Ectodermal cell (in vitro differentiated cells): ENCODE measurements around the gene MPG.

Source experiments
- H3K27ac ChIP-seq: 2 replicates; pipeline ENCODE4 v1.7.0; 2013; ENCODE audit warnings: mild to moderate bottlenecking, low read depth, low read length; ENCODE audit not compliant: insufficient read depth, poor library complexity, severe bottlenecking
- H3K27me3 ChIP-seq: 2 replicates; pipeline ENCODE4 v1.7.0; 2013; ENCODE audit warnings: mild to moderate bottlenecking, low read length; ENCODE audit not compliant: insufficient read depth, control insufficient read depth, poor library complexity, severe bottlenecking
- H3K36me3 ChIP-seq: one replicate; pipeline ENCODE4 v1.7.0; 2013; ENCODE audit warnings: low read length; ENCODE audit not compliant: control insufficient read depth, insufficient read depth
- H3K4me1 ChIP-seq: one replicate; pipeline ENCODE4 v1.7.0; 2013; ENCODE audit warnings: low read length; ENCODE audit not compliant: control insufficient read depth, insufficient read depth
- H3K4me3 ChIP-seq: 2 replicates; pipeline ENCODE4 v1.7.0; 2013; ENCODE audit warnings: low read depth, low read length, control low read depth; ENCODE audit not compliant: insufficient read depth
- H3K9me3 ChIP-seq: 2 replicates; pipeline ENCODE4 v1.7.0; 2013; ENCODE audit warnings: mild to moderate bottlenecking, low read length, moderate library complexity; ENCODE audit not compliant: control insufficient read depth
- WGBS, 2 experiments: methylation state at CpG; one replicate each; pipeline ENCODE4 v1.1.7; 2013; ENCODE audit warnings: missing lambda C conversion rate in 2 of 2; 5-methylcytosine and 5-hydroxymethylcytosine counted together

MPG gene

GRCh38 chr16:50769-51591, 27.0 kb upstream of the MPG start:
- Histone ChIP-seq H3K36me3 (peaks cover 23% of the 10 kb centered on the region), H3K27me3 (no peaks in the 10 kb centered on the region), H3K4me1 (no peaks in the 10 kb centered on the region), H3K4me3 (no peak overlapping the region), H3K27ac (no peak overlapping the region), H3K9me3 (no peaks in the 10 kb centered on the region)
- WGBS, 2 experiments, result 82 to 86% methylated on average over 15 of the region's 15 CpGs

- H3K27me3 ChIP-seq, result no peaks in the 10 kb centered on the region
- H3K36me3 ChIP-seq, result peaks cover 16% of the 10 kb centered on the region
- peak within 1 kb of the TSS; percentile 89 for H3K4me3 ChIP-seq
- no peaks in the 10 kb centered on the region for H3K9me3 ChIP-seq
- H3K4me1 ChIP-seq, result no peaks in the 10 kb centered on the region
- 12 to 16% methylated on average over 89 of the region's 91 CpGs for WGBS, 2 experiments
- H3K27ac ChIP-seq, result peak within 1 kb of the TSS; percentile 82
These were observed 24.4 kb upstream of the MPG start, which contains the start of the genes POLR3K and SNRNP25 for GRCh38 chr16:53346-54236. TSS of gene POLR3K (minus strand) at chr16:53608. CDS start at chr16:53586, 22 bp downstream. TSS of gene SNRNP25 (plus strand) at chr16:53828. CDS start at chr16:54017, 189 bp downstream.

GRCh38 chr16:54237-54581, 23.8 kb upstream of the MPG start:
- 70 to 77% methylated on average over 12 of the region's 12 CpGs for WGBS, 2 experiments

GRCh38 chr16:55571-56136, 22.4 kb upstream of the MPG start:
- Histone ChIP-seq H3K4me1 (no peaks in the 10 kb centered on the region), H3K27ac (no peak overlapping the region), H3K9me3 (no peaks in the 10 kb centered on the region), H3K27me3 (no peaks in the 10 kb centered on the region), H3K36me3 (peaks cover 21% of the 10 kb centered on the region), H3K4me3 (no peak overlapping the region)
- 95 to 96% methylated on average over 11 of the region's 11 CpGs for WGBS, 2 experiments

More at GRCh38 chr16:54237-54581, 23.8 kb upstream of the MPG start:
- no peak overlapping the region for H3K27ac ChIP-seq
- H3K36me3 ChIP-seq, result peaks cover 22% of the 10 kb centered on the region
- H3K9me3 ChIP-seq, result no peaks in the 10 kb centered on the region
- no peaks in the 10 kb centered on the region for H3K4me1 ChIP-seq
- H3K4me3 ChIP-seq, result peak overlapping the region; percentile 89
- no peaks in the 10 kb centered on the region for H3K27me3 ChIP-seq

GRCh38 chr16:56231-56927, 21.6 kb upstream of the MPG start:
- Histone ChIP-seq H3K36me3 (peaks cover 15% of the 10 kb centered on the region), H3K4me1 (no peaks in the 10 kb centered on the region), H3K4me3 (no peak overlapping the region), H3K27ac (no peak overlapping the region), H3K9me3 (no peaks in the 10 kb centered on the region), H3K27me3 (no peaks in the 10 kb centered on the region)
- WGBS, 2 experiments, result 93 to 94% methylated on average over 17 of the region's 17 CpGs

GRCh38 chr16:57711-58110, 20.3 kb upstream of the MPG start:
- Histone ChIP-seq H3K4me3 (no peak overlapping the region), H3K36me3 (peaks cover 22% of the 10 kb centered on the region), H3K27ac (no peak overlapping the region), H3K27me3 (no peaks in the 10 kb centered on the region), H3K4me1 (no peaks in the 10 kb centered on the region), H3K9me3 (no peaks in the 10 kb centered on the region)
- 92% methylated on average over 8 of the region's 8 CpGs for WGBS, 2 experiments

- H3K36me3 ChIP-seq, result peaks cover 22% of the 10 kb centered on the region
These were observed 19.3 kb upstream of the MPG start for GRCh38 chr16:58491-59439.

GRCh38 chr16:59440-60059, 18.5 kb upstream of the MPG start:
- H3K27me3 ChIP-seq, result no peaks in the 10 kb centered on the region
- peaks cover 22% of the 10 kb centered on the region for H3K36me3 ChIP-seq
- no peak overlapping the region for H3K4me3 ChIP-seq
- H3K9me3 ChIP-seq, result no peaks in the 10 kb centered on the region
- WGBS, 2 experiments, result 95% methylated on average over 14 of the region's 14 CpGs
- H3K4me1 ChIP-seq, result no peaks in the 10 kb centered on the region
- H3K27ac ChIP-seq, result no peak overlapping the region

More at GRCh38 chr16:58491-59439, 19.3 kb upstream of the MPG start:
- Histone ChIP-seq H3K27ac (no peak overlapping the region), H3K4me3 (no peak overlapping the region), H3K27me3 (no peaks in the 10 kb centered on the region), H3K9me3 (no peaks in the 10 kb centered on the region), H3K4me1 (no peaks in the 10 kb centered on the region)
- 94% methylated on average over 29 of the region's 29 CpGs for WGBS, 2 experiments

GRCh38 chr16:60166-60565, 17.9 kb upstream of the MPG start:
- peaks cover 22% of the 10 kb centered on the region for H3K36me3 ChIP-seq
- H3K27ac ChIP-seq, result no peak overlapping the region
- 94 to 95% methylated on average over 11 of the region's 11 CpGs for WGBS, 2 experiments
- H3K9me3 ChIP-seq, result no peaks in the 10 kb centered on the region
- H3K4me1 ChIP-seq, result no peaks in the 10 kb centered on the region
- H3K27me3 ChIP-seq, result no peaks in the 10 kb centered on the region
- H3K4me3 ChIP-seq, result no peak overlapping the region
